Suprapubic skin (tissue), 3 donors: Measurements from ENCODE around the gene RLN3.

Experiments
- CTCF ChIP-seq, 2 donors: fragments of 200-600 bp in 1 of 2; fragments of 450-650 bp in 1 of 2; sonication (generic) in 1 of 2; IDR thresholded peaks; one replicate each; pipeline ENCODE4 v1.5.1; 2016 to 2019; ENCODE audit warnings: antibody characterized with exemption in 2 of 2, mild to moderate bottlenecking in 1 of 2, moderate library complexity in 1 of 2
- POLR2A ChIP-seq, 2 donors: fragments of 450-650 bp; IDR thresholded peaks; one replicate each; pipeline ENCODE4 v1.6.1; 2017; ENCODE audit warnings: antibody characterized with exemption in 2 of 2, mild to moderate bottlenecking in 2 of 2, moderate library complexity in 2 of 2

- TF ChIP-seq POLR2A (IDR thresholded peaks at IDR 0.05) (no peak), CTCF (IDR thresholded peaks at IDR 0.05) (no peak)
These were observed 30.5 kb downstream of the RLN3 start for GRCh38 chr19:14058182-14059092.
